PC-9 (cell line): ENCODE results near the gene C12orf50.

ENCODE experiments used
- EZH2 ChIP-seq: fragments of 200-600 bp; sonication (generic); IDR thresholded peaks from 2 replicates; pipeline ENCODE4 v1.8.0; 2017; ENCODE audit warnings: antibody characterized with exemption, low read depth
- TF ChIP-seq, protein P1 (sequence below): fragments of 200-600 bp; sonication (generic); conservative IDR thresholded peaks from 2 replicates; pipeline ENCODE4 v1.6.1; 2017; ENCODE audit warnings: mixed run types, antibody characterized with exemption, mild to moderate bottlenecking, moderate library complexity

DNA sequence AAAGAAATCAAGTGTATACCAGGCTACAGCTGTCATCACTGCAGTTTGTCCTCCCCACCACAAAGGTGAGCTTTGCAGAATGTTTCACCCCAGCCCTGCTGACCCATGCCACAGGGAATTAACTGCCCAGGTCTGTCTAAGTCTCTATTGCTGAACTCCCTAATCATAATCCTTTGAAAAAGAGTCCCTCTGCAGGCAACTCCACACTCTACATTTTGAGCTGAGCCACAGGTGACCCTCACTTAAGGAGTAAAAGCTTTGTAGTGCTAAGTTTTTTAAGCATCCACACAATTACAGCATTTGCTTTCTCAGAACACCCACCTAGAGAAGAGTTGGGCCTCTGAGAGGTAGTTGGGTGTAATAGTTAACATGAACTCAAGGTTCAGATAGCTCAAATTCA lies 90.0 kb downstream of the C12orf50 start:
- TF ChIP-seq, protein P1, sequence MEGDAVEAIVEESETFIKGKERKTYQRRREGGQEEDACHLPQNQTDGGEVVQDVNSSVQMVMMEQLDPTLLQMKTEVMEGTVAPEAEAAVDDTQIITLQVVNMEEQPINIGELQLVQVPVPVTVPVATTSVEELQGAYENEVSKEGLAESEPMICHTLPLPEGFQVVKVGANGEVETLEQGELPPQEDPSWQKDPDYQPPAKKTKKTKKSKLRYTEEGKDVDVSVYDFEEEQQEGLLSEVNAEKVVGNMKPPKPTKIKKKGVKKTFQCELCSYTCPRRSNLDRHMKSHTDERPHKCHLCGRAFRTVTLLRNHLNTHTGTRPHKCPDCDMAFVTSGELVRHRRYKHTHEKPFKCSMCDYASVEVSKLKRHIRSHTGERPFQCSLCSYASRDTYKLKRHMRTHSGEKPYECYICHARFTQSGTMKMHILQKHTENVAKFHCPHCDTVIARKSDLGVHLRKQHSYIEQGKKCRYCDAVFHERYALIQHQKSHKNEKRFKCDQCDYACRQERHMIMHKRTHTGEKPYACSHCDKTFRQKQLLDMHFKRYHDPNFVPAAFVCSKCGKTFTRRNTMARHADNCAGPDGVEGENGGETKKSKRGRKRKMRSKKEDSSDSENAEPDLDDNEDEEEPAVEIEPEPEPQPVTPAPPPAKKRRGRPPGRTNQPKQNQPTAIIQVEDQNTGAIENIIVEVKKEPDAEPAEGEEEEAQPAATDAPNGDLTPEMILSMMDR = no peak
- no peak for TF ChIP-seq EZH2
